22Rv1 (cell line): Measurements from ENCODE around the gene FBXL4.

Source experiments
- CTCF ChIP-seq: fragments of 450-650 bp; IDR thresholded peaks from 2 replicates; pipeline ENCODE4 v1.5.1; 2017; ENCODE audit warnings: mild to moderate bottlenecking
- ZFX ChIP-seq: fragments of 450-650 bp; IDR thresholded peaks from 2 replicates; pipeline ENCODE4 v1.6.1; 2017; ENCODE audit warnings: antibody characterized with exemption, borderline replicate concordance

- TF ChIP-seq CTCF = no peak
- TF ChIP-seq ZFX = no peak
These were observed 47.0 kb downstream of the FBXL4 start for GRCh38 chr6:98900706-98901105.
